ENCODE measurements around the gene PDZD2.

PDZD2 gene

DNA sequence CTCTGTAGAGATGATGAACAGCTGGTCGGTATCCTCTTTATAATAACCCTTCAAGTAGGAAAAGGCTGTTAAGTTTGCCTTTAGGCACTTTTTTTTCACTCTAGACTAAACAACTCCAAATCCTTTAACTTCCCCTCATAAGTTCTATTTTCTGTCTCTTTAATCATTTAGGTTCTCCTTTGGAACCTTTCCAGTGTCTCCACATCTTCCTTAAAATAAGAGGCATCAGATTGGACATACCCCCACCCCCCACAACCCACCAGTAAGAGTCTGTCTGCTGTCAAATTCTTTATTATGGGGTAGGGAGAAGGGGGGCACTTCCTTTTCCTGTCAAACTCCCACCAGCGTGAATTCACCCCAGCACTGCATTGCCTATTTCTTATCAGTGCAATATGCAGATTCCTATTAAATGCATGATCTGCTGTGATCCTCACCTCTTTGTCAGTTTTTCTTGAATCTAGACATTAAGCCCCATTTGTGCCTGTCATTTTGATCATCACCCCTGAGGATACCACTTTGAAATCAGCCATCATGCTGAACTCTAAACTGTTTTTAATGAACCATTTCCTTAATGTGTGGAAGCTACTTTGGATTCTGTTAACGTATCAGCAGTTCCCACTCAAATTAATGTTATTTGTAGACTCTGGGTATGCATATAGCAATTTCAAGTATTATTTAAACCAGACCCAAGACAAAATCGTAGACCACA, 212.2 kb downstream of the PDZD2 start:
- no peak overlapping the region for H3K27ac ChIP-seq (ENCODE audit: poor library complexity, severe bottlenecking)
- ATAC-seq (ENCODE audit: low read depth) (no peak), DNase-seq (ENCODE audit: low spot score) (no peak)
- H3K4me3 ChIP-seq (ENCODE audit: severe bottlenecking), result no peak overlapping the region
- H3K27me3 ChIP-seq (ENCODE audit: insufficient read depth, poor library complexity, severe bottlenecking), result no peaks in the 10 kb centered on the region
- no peaks in the 10 kb centered on the region for H3K9me3 ChIP-seq (ENCODE audit: severe bottlenecking)
- H3K36me3 ChIP-seq (ENCODE audit: low read depth), result no peaks in the 10 kb centered on the region
- H3K4me1 ChIP-seq (ENCODE audit: insufficient read depth, poor library complexity, severe bottlenecking), result peaks cover 19% of the 10 kb centered on the region
- TF ChIP-seq, protein P1, sequence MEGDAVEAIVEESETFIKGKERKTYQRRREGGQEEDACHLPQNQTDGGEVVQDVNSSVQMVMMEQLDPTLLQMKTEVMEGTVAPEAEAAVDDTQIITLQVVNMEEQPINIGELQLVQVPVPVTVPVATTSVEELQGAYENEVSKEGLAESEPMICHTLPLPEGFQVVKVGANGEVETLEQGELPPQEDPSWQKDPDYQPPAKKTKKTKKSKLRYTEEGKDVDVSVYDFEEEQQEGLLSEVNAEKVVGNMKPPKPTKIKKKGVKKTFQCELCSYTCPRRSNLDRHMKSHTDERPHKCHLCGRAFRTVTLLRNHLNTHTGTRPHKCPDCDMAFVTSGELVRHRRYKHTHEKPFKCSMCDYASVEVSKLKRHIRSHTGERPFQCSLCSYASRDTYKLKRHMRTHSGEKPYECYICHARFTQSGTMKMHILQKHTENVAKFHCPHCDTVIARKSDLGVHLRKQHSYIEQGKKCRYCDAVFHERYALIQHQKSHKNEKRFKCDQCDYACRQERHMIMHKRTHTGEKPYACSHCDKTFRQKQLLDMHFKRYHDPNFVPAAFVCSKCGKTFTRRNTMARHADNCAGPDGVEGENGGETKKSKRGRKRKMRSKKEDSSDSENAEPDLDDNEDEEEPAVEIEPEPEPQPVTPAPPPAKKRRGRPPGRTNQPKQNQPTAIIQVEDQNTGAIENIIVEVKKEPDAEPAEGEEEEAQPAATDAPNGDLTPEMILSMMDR (IDR thresholded peaks at IDR 0.05; ENCODE audit: poor library complexity, severe bottlenecking), result no peak

DNA sequence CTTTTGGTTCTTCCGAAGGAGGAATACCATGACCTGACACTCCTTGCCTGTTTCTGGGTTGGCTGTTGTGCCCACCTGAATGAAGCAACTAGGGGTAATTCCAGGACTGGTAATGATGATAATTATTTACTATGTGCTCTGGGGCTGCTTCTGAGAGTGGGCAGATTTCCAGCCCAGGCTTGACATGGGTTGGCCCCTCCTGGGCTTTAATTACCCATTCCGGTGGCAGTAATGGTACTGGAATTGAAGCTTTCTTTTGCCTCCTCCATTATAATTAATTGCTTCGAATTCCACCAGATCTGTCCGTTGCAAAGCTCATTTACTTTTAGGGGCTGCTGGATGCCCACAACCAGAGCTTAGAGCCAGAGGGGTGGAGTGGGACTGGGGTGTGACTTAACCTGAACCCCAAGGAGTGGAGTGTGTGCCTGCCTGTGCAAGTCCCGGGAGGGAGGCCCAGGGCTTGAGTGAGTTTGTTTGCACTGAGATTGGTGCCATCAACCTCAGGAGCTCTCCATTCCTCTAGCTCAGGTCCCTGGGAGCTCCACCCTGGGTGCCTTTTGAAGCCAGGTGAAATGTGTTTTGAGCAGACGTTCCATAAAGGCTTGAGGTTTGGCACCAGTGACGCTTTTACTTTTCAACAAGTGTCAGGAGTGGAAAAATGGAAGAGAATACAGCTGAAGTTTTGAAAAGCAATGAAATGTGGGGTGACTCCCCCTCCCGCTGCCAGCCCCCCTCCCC, 214.6 kb downstream of the PDZD2 start:
- TF ChIP-seq, protein P1 (IDR thresholded peaks at IDR 0.05; ENCODE audit: poor library complexity, severe bottlenecking), result no peak
- Histone ChIP-seq H3K27ac (ENCODE audit: poor library complexity, severe bottlenecking) (peak overlapping the region; percentile 76), H3K27me3 (ENCODE audit: insufficient read depth, poor library complexity, severe bottlenecking) (no peaks in the 10 kb centered on the region), H3K4me3 (ENCODE audit: severe bottlenecking) (no peak overlapping the region), H3K9me3 (ENCODE audit: severe bottlenecking) (no peaks in the 10 kb centered on the region), H3K4me1 (ENCODE audit: insufficient read depth, poor library complexity, severe bottlenecking) (peaks cover 19% of the 10 kb centered on the region), H3K36me3 (ENCODE audit: low read depth) (no peaks in the 10 kb centered on the region; the same call in 1 of the 2 replicates)
- ATAC-seq (ENCODE audit: low read depth) (peak; percentile 3; the same call in 1 of the 3 replicates), DNase-seq (ENCODE audit: low spot score) (peak; percentile 55)

DNA sequence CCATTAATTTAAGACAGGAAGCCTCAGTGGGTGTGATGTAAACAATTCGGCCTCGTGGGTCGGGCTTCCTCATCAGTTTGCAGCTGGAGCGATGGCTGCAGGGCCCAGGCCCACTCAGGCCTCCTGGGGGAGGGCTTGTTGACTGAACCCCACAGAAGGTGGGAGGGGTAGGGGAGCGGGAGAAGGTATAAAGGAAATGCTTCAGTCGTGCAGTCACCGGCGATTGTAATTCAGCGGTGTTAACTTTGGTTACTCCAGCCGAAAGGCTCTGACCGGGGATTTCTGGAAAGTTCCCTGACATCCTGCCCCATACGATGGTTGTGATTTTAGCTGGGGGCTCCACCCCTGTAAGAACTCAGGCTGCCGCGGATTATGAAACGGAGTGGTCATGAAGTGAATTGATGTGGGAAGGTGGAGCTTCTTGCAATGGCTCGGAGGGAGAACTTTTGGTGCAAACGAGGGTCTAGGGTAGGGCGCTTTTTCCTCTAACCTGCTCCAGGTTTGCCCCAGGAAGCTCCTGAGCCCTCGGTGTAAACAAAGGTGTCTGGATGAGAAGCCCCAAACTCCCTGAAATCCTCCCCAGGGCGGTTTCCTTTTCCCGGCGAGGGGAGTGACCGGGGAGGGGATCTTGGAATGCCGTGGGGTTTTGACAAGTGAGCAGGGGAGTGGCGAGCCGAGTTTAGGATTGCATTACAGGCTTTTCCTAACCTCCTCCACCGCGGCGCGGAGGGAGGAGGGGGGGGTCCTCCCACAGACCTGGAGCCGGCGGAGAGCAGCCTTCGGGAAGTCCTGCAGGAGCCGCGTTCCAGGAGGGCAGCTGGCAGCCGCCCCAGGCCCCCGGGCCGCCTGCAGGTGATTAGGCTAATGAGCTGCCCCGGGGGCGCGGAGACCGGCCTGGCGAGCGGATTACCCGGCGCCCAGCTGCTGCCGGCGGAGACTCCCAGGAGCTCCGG, 215.5 kb downstream of the PDZD2 start:
- TF ChIP-seq, protein P1 (IDR thresholded peaks at IDR 0.05; ENCODE audit: poor library complexity, severe bottlenecking), result no peak
- Histone ChIP-seq H3K36me3 (ENCODE audit: low read depth) (peaks cover 7% of the 10 kb centered on the region), H3K4me3 (ENCODE audit: severe bottlenecking) (peak overlapping the region; percentile 49), H3K4me1 (ENCODE audit: insufficient read depth, poor library complexity, severe bottlenecking) (peaks cover 19% of the 10 kb centered on the region), H3K9me3 (ENCODE audit: severe bottlenecking) (peaks cover 5% of the 10 kb centered on the region), H3K27me3 (ENCODE audit: insufficient read depth, poor library complexity, severe bottlenecking) (no peaks in the 10 kb centered on the region), H3K27ac (ENCODE audit: poor library complexity, severe bottlenecking) (peak overlapping the region; percentile 76)
- DNase-seq (ENCODE audit: low spot score), result peak; percentile 87
- peak; percentile 73 for ATAC-seq (ENCODE audit: low read depth)

DNA sequence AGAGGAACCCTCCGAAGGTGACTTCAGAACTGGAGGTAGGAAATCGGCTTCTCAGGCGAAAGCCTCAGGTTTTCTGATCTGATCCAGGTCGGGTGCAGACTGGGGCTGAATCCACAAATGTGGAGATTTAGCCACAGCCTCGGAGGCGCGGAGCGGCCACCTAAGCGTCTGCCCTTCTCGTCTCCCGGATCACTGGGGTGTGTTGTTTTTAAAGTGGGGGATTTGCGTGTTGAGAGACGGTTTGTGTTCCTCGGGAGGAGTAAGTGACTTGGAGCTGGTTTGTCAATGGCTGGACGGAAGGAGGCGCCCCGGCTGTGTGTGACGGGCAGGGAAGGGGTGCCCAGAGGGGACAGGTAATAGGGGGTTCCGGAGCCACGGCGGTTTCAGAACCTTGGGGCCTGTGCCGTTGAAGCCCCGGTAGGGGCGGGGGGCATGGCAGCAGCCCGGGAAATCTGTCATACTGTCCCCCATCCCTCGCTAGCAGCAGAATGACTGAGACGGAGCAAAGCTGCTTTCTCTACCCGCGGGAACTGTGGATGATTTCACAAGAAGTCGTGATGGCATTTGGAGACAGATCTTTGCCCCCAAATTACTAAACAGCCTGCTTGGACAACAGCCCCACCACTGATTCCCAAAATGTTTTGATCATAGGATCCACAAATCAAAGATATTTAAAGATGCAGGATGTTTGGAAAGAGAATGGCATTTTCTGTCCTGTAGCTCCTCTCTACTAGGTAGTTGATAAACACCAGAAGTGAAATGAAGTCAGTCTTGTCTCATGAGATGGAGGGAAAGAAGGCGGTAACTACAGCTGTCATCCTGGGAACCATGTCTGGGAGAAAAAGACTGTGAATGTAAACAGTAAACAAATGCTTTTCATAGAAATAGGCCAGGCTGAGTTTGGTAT, 216.5 kb downstream of the PDZD2 start:
- Histone ChIP-seq H3K9me3 (ENCODE audit: severe bottlenecking) (peaks cover 7% of the 10 kb centered on the region), H3K4me1 (ENCODE audit: insufficient read depth, poor library complexity, severe bottlenecking) (peaks cover 19% of the 10 kb centered on the region), H3K27me3 (ENCODE audit: insufficient read depth, poor library complexity, severe bottlenecking) (no peaks in the 10 kb centered on the region), H3K36me3 (ENCODE audit: low read depth) (peaks cover 11% of the 10 kb centered on the region), H3K4me3 (ENCODE audit: severe bottlenecking) (peak overlapping the region; percentile 49), H3K27ac (ENCODE audit: poor library complexity, severe bottlenecking) (peak overlapping the region; percentile 76)
- DNase-seq (ENCODE audit: low spot score) (peak; percentile 60), ATAC-seq (ENCODE audit: low read depth) (peak; percentile 26)
- TF ChIP-seq, protein P1 (IDR thresholded peaks at IDR 0.05; ENCODE audit: poor library complexity, severe bottlenecking), result peak; percentile 76

All from RWPE2 (cell line).